HG02588 (cell line): ENCODE measurements around the gene ZFR2.

Experiments used
- ATAC-seq: cut with Tn5 transposase; IDR thresholded peaks from one replicate; pipeline ENCODE4 v1.9.1; 2021; ENCODE audit warnings: mild to moderate bottlenecking, moderate library complexity; ENCODE audit not compliant: unreplicated experiment

Gene ZFR2

DNA sequence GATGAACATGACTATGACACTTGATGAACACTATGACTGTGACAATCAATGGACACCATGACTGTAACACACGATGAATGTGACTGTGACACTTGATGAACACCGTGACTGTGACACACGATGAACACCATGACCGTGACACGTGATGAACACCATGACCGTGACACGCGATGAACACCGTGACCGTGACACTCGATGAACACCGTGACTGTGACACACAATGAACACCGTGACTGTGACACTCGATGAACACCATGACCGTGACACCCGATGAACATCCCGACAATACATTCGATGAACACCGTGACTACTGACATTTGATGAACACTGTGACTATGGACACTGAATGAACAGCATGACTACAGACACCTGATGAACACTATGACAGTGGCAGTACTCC is 30.9 kb downstream of the ZFR2 start:
- no peak for ATAC-seq

DNA sequence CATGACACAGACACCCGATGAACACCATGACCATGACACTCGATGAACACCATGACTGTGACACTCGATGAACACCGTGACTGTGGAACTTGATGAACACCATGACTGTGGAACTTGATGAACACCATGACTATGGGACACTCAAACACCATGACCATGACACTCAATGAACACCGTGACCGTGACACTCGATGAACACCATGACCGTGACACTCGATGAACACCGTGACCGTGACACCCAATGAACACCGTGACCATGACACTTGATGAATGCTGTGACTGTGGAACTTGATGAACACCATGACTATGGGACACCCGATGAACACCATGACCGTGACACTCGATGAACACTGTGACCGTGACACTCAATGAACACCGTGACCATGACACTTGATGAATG is 31.5 kb downstream of the ZFR2 start:
- ATAC-seq: no peak

DNA sequence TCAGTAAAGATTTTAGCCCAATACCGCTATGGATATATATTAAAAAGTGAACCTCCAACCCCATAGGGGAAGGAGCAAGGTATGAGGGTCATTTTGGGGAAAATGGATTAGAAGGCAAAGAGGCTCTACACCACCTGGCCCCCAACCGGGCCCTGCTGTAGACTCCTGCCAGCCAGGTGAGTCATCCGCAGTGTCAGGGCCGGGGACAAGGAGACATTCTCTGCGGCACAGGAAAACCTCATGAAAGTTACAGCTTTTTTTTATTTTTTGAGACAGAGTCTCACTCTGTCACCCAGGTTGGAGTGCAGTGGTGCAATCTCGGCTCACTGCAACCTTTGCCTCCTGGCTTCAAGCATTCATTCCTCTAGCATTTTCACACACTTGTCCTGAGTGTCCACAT is 32.0 kb downstream of the ZFR2 start:
- ATAC-seq: no peak

DNA sequence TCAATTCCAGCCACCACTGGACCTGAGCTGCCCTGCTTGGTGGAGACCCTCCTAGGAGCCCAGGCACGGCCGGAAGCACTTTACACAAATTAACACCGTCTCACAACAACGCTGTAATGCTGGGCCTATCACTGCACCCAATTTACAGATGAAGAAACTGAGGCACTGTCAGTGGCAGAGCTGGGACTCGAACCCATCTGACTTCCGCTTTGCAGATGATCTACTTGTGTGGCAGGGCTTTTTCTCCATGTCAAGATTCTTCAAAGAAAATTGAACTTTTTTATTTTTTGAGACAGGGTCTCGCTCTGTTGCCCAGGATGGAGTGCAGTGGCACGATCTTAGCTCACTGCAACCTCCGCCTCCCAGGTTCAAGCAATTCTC is 33.8 kb downstream of the ZFR2 start:
- no peak for ATAC-seq

DNA sequence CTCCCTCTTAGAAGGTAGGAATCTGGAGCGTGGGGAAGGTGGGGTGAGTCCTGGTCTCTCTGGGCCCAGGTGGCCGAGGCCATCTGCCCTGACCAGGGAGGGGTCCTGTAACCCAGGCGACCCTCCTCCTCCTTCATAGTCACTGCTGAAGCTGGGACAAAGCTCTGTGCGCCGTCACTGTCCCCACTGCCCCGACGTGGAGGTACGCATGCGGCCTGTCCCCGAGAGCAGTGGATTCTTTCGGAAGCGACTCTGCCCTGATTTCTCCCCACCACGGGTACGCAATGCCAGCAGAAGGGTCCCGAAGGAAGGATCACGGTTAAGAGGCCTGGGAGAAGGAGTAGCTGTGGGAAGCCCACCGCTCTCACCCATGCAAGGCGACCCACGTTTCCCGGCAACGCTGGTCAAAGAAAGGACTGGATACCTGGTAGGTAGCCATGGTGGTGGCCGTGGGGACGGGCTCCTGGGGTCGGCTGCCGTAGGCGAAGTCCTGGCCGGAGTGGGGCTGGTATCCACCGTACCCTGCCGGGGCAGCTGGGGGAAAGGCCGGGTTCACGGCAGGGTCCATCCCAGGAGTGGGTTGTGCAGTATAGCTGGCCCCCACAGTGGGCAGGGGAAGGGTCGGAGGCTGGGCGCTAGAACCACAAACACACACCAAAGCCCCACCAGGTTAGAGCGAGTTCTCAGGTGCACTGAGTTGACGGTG is 34.3 kb downstream of the ZFR2 start:
- no peak for ATAC-seq

DNA sequence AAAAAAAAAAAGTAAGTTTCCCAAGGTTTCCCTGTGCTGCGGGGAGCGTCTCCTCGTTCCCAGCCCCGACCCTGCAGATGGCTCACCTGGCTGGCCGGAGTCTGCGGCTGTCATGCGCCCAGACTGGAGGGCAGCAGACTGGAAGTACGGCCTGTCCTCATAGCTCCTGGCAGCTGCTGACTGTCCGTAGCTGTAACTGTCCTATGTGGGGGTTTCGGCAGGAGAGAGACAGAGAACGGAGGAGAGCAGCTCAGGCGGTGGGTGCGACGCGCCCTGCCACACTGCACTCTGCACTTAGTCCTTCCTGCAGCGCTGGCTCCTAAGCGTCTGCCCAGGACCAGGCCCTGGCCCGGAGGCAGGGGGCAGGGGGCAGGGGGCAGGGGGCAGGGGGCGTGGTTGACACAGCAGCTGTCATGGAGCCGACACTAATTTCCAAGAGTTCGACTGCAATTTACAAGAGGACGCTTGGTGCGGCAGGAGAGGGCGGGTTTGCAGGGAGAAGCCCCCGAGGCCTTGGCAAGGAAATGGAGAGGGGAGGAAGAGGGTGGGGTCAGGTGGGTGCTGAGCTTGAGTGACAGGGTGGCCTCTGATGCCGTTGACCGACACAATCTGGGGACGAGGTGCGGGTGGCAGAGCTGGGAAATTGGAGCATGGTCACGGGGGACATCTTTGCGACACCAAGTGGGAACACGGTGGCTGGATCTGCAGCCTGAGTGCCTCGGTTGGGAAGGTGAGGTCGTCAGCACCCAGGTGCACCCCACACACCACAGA is 35.1 kb downstream of the ZFR2 start:
- ATAC-seq: no peak

DNA sequence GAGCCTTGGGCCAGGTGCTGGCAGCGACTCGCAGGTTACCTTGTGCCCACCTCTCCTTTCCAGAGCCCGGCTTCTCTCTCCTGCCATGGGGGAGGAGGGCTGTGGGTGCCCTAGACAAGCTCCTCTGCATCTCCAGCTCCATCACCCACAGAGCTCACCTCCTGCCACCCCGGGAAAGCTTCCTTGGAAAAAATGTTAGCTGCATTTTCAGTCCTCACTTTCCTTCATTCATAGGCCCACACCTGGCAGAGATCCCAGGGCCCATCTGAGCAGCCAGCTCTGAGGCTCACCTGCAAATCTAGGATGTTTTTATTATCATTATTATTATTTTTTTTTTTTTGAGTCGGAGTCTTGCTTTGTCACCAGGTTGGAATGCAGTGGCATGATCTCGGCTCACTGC is 36.8 kb downstream of the ZFR2 start:
- ATAC-seq: no peak

DNA sequence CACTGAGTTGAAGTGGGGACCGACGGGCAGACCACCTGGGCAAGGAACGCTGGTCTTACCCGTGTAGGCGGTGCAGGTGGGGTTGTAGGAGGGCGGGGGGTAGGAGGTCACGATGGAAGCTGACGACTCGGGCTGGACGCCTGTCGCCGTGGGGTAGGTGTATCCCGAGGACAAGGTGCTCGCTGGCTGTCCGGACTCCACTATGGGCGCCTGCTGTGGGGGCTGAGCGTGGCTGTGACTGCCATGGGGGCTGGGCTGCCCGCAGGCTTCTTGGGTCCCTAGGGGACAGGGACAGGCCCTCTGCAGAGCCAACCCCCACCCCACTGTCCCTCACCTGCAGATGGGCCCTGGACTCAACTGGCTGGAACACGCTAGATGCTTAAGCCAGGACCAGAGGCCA is 37.2 kb downstream of the ZFR2 start:
- ATAC-seq: no peak

DNA sequence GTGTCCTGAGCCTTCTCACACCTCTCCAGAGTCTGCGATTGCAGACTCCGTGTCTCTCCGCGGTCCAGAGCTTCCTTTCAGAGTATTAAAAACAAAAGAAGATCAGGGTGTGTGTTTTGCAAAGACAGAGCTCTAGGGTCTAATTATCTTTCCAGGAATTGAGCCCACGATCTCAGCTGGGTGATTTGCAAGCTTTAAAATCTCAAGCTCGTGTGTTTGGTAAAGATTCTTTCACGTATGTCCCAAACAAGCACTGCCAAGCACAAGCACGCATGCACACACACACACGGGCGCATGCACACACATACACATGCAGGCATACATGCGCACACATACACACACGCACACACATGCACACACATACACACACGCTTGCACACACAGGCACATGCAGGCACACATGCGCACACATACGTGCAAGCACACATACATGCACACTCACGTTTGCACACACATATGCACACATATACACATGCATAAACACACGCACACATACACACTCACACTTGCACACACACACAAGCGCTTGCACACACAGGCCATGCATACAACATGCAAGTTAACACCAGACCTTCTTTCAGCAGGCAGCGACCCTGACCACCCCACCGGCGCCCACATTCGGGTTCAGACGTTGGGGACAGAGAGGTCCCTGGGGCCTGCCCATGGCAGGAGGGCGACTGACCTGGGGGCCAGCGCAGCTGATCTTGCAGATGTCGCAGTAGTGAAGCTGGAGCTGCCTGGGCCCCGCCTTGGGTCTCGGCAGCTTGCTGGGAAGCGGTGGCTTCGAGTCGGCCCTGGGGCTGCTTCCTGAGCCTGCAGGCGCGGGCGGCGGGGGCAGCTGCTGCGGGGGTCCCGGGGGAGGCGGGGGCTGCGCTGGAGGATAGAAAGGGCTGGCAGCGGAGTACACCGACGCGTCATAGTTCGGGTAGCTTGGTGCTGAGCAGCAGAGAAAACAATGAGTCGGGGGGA is 37.9 kb downstream of the ZFR2 start:
- no peak for ATAC-seq

DNA sequence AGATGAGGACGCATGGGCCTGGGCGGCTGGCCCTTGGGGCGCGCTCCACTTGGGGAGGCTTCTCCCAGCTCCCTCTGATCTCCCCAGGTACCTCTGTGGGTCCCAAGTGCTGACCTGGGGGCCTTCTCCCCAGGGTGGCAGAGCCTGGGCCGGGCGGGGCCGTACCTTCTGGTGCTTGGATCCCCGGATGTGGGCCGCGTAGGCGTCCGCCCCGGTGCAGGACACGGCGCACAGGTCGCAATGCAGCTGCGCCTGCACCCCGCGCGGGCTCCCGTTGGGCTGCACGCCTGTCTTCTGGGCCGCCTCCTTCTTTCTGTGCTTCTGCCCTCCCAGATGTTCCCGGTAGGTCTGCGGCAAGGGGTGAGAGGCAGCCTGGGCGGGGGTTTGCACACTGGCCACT is 41.5 kb downstream of the ZFR2 start:
- no peak for ATAC-seq

DNA sequence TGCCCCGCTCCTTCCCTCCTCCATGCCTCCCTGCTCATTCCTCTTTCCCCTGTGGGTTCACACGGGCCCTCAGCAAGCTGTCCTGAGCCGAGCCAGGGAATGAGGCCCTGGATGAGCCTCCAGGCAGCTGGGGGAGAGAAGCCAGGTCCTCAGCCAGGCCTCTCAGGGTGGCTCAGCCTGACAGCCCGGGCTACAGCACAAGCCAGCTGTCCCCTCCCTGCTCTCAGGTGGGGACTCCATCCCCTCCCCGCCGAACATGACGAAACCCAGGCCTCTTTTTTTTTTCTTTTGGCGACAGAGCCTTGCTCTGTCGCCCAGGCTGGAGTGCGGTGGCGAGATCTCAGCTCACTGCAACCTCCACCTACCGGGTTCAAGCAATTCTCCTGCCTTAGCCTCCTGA is 42.7 kb downstream of the ZFR2 start:
- no peak for ATAC-seq

DNA sequence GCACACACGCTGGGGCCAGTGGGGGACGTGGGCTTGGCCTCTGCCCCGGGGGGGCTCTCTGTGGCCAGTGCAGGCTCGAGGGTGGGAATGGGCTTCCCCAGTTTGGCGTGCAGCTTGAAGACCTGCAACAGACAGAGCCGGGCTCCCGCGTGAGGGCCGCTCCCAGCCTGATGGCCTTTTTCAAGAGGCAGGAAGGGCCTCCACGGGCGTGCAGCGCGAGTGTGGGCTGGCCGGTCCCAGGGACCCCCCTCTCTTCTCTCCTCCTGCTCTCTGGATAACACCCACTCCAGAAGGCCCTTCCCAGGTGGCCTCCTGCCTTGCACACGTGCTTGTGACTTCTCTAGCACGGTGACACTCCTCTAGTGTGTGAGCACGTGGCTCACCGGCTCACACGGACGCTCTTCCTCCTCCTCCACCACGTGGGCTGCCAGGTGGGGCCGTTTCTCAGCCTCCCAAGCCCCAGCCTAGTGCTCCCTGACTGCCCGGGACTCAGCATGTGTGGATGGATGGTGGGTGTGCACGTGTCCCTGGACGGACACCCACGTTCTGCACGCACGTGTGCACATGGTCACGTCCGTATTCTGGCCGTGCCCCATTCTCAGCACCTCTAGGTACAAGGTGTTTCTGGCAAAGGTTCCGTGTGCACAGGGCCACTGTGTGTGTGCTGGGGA is 43.4 kb downstream of the ZFR2 start:
- ATAC-seq: no peak

DNA sequence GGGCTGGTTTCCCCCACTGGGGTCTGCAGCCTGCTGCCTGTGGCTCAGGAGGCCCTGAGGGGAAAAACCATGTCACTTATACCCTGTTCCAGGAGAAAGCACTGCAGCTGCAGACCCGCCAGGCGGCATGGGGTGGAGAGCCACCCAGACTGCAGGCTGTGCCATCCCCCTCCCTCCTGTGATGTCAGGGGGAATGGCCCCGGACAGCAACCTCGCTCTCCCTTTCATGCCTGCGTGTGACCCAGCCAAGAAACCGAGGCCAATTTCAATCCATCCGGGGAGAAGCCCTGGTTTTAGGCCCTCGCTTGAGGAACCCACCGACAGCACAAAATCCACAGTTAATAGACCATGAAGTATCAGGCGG is 45.5 kb downstream of the ZFR2 start:
- ATAC-seq: no peak

DNA sequence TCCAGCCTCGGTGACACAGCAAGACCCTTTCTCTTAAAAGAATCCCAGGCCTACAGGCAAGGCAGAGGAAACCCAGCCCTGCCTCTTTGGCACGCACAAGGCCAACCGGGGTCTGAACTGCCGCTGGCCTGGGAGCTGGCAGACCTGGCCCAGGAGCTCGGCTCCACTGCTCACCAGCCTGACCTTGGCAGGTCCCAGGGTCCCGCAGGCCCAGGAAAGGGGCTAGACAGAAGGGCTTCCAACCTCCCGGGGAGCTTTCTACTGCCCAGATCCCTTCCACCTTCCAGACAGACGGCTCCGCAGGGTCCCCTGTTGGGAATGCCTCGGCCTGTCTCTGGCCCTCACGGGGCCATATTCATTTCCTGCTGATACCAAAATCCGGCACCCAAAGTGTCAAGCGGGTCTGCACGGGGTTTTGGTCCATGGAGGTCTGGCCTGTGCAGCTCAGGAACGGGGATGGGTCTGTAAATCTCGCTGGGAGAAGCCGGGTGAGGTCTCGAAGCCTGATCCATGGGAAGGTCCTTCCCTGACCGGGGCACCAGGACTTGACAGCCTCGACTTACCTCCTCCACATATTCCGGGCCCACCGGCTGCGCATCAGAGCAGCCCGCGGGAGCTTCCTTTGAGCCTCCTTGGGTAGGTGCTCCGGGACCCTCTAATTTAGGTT is 46.0 kb downstream of the ZFR2 start:
- ATAC-seq: no peak

DNA sequence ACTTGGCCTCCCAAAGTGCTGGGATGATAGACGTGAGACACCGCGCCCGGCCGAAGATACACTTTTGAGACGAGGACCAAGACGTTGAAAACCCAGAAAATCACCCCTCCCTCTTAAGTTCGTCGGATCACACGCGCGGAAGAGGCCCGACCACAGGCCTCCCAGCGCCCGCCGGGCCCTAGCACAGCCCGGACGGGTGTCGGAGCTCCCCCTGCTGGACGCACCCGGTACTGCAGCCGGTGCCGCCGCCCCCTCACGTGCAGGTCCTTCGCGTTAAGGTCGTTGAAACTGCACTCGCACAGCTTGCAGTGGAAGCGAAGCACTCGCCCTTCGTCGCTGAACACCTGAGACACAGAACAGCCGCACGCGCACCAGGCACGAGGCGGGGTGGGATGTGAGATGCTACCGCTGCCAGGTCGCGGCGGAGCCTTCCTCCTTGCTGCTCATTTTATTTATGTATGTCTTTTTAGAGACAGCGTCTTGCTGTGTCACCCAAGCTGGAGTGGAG is 46.9 kb downstream of the ZFR2 start:
- no peak for ATAC-seq

DNA sequence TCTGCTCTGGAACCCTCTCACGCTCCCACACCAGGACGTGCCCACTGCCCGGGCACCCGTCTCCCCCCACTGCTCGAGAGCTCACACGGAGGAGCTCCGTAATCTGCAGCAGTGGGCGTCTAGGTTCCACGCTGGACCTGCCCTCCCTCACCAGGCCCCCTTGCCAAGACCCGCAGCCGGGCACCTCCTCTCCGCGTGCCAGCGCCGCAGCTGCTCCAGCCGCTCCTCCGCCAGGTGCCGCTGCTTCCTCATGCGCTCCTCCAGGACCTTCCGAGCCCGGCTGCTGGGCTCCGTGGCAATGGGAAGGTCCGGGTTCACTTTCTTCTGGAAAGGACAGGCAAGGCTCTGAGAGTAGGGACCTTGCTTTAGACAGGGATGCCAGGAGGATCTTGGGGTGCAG is 47.7 kb downstream of the ZFR2 start:
- ATAC-seq: no peak

DNA sequence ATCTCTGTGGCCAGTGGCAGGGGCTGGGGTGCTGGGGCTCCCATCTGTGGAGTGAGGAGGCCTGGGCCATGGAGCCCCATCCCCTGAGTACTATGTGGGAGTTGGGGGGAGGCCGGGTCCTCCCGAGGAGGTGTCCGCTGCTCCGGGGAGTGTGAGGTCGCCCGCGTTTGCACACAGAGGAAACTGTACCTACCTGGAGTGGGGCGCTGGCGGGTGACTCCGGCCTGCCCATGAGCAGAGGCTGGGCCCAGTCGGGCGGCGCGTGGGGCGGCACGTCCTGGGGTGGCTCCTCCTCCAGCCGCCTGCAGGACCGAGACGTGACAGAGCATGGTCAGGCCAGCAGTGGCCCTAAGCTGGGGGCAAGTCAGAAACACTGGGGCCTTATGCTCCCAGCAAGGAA is 48.8 kb downstream of the ZFR2 start:
- no peak for ATAC-seq

DNA sequence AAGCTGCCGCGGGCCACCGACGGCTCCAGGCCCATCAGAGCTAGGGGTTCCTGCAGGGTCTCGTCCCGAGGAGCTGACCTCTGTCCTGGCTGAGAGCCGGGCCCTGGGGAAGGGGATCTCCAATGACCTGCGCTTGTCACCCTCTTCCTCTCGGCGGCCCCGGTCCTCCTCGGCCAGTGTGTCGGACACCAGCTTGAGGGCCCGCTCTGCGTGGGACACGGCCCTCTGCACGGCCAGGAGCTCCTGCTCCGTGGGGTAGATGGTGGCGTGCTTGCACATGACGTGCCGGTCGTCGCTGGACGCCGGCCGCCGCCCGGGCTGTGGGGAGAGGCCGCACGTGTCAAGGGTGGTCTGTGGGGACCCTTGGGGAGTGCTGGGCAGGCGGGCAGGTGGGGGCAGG is 49.9 kb downstream of the ZFR2 start:
- ATAC-seq: no peak

DNA sequence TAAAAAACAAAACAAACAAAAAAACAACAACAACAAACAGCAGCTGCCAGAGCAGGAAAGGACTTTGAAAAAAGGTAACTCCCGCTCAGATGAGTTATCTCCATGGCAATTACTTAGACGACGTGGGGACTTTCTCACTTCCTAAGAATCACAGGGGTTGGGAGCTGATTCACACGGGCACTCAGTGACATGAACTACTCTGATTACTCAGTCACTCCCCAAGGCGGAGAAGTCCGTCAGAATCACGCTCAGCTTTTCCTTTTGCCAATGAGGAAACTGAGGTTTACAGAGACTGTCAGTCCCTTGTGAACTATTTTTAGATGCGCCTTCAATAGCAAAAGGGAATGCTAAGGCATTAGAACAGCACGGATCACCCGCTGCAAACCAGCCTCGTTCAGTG is 50.4 kb downstream of the ZFR2 start:
- ATAC-seq: no peak

DNA sequence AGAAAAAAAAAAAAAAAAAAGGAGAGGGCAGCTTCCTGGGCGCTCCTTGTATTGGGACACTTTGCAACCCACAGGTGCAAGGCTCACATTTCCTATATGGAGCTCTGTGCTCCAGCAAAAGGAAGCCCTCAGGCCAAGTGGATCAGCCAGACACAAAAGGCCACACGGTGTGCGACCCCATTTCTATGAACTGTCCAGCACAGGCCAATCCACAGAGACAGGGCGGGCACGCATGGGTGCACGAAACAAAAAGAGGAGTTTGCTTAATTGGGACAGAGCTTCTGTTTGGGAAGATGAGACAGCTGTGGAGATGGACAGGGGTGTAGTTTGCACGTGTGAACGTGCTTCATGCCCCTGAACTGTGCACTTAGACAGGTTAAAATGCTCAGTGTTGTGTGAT is 51.1 kb downstream of the ZFR2 start:
- ATAC-seq: no peak
